HEK293 (cell line): ENCODE results near the gene VIPR2.

Experiments used
- REPIN1 ChIP-seq: fragments of 450-650 bp; formaldehyde crosslinking; IDR thresholded peaks from 2 replicates; pipeline ENCODE4 v1.5.1; 2017; ENCODE audit warnings: missing biosample characterization, missing genetic modification characterization, low read depth
- SP2 ChIP-seq: fragments of 450-650 bp; formaldehyde crosslinking; IDR thresholded peaks from 2 replicates; pipeline ENCODE4 v1.5.1; 2016; ENCODE audit warnings: missing biosample characterization, missing genetic modification characterization
- ZBTB7A ChIP-seq: fragments of 450-650 bp; formaldehyde crosslinking; IDR thresholded peaks from 2 replicates; pipeline ENCODE4 v1.5.1; 2016; ENCODE audit warnings: low read depth, missing biosample characterization, missing genetic modification characterization
- ZNF121 ChIP-seq: fragments of 450-650 bp; formaldehyde crosslinking; IDR thresholded peaks from 2 replicates; pipeline ENCODE4 v1.5.1; 2016; ENCODE audit warnings: missing biosample characterization, missing genetic modification characterization
- ZNF324 ChIP-seq: fragments of 450-650 bp; formaldehyde crosslinking; IDR thresholded peaks from 2 replicates; pipeline ENCODE4 v1.5.1; 2016; ENCODE audit warnings: missing biosample characterization, missing genetic modification characterization
- ZNF777 ChIP-seq: fragments of 450-650 bp; formaldehyde crosslinking; IDR thresholded peaks from 2 replicates; pipeline ENCODE4 v1.5.1; 2017; ENCODE audit warnings: missing biosample characterization, missing genetic modification characterization, borderline replicate concordance
- TF ChIP-seq, protein P1 (sequence below): fragments of 450-650 bp; formaldehyde crosslinking; IDR thresholded peaks from 2 replicates; pipeline ENCODE4 v1.5.1; 2016; ENCODE audit warnings: missing biosample characterization, missing genetic modification characterization, low read depth
- TF ChIP-seq, protein P2 (sequence below): fragments of 450-650 bp; formaldehyde crosslinking; IDR thresholded peaks from 2 replicates; pipeline ENCODE4 v1.5.1; 2016; ENCODE audit warnings: missing biosample characterization, missing genetic modification characterization
- TF ChIP-seq, protein P3 (sequence below): fragments of 450-650 bp; formaldehyde crosslinking; IDR thresholded peaks from 2 replicates; pipeline ENCODE4 v1.5.1; 2016; ENCODE audit warnings: missing biosample characterization, missing genetic modification characterization
- TF ChIP-seq, protein P4 (sequence below): fragments of 450-650 bp; formaldehyde crosslinking; IDR thresholded peaks from 2 replicates; pipeline ENCODE4 v1.5.1; 2016; ENCODE audit warnings: missing biosample characterization, missing genetic modification characterization
- TF ChIP-seq, protein P5 (sequence below): fragments of 450-650 bp; formaldehyde crosslinking; IDR thresholded peaks from 2 replicates; pipeline ENCODE4 v1.5.1; 2016; ENCODE audit warnings: missing biosample characterization, missing genetic modification characterization
- TF ChIP-seq, protein P6 (sequence below): fragments of 450-650 bp; formaldehyde crosslinking; IDR thresholded peaks from 2 replicates; pipeline ENCODE4 v1.5.1; 2017; ENCODE audit warnings: missing biosample characterization, missing genetic modification characterization

DNA sequence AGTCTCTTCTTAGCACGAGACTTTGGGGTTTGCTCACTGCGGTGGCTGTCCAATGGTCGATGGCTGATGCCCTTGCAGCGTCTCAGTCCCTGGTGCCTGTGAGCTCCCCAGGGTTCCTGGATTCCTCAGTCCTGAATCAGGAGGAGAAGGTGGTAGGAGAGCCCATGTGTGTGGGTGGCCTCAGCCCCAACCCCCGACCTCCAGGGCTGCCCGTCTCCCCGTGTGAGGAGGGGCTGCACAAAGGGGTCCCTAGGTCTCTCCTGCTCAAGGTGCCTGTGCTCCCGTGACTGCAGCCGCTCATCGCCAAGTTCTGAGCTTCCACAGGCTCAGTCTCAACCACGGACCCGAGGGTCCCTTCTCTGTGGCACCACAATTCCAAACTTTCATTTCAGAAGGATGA is 142.9 kb downstream of the VIPR2 start:
- TF ChIP-seq, protein P1, sequence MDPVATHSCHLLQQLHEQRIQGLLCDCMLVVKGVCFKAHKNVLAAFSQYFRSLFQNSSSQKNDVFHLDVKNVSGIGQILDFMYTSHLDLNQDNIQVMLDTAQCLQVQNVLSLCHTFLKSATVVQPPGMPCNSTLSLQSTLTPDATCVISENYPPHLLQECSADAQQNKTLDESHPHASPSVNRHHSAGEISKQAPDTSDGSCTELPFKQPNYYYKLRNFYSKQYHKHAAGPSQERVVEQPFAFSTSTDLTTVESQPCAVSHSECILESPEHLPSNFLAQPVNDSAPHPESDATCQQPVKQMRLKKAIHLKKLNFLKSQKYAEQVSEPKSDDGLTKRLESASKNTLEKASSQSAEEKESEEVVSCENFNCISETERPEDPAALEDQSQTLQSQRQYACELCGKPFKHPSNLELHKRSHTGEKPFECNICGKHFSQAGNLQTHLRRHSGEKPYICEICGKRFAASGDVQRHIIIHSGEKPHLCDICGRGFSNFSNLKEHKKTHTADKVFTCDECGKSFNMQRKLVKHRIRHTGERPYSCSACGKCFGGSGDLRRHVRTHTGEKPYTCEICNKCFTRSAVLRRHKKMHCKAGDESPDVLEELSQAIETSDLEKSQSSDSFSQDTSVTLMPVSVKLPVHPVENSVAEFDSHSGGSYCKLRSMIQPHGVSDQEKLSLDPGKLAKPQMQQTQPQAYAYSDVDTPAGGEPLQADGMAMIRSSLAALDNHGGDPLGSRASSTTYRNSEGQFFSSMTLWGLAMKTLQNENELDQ (tag by site-specific recombination) = no peak
- no peak for TF ChIP-seq SP2
- no peak for TF ChIP-seq ZBTB7A (tag by site-specific recombination)
- TF ChIP-seq, protein P2, sequence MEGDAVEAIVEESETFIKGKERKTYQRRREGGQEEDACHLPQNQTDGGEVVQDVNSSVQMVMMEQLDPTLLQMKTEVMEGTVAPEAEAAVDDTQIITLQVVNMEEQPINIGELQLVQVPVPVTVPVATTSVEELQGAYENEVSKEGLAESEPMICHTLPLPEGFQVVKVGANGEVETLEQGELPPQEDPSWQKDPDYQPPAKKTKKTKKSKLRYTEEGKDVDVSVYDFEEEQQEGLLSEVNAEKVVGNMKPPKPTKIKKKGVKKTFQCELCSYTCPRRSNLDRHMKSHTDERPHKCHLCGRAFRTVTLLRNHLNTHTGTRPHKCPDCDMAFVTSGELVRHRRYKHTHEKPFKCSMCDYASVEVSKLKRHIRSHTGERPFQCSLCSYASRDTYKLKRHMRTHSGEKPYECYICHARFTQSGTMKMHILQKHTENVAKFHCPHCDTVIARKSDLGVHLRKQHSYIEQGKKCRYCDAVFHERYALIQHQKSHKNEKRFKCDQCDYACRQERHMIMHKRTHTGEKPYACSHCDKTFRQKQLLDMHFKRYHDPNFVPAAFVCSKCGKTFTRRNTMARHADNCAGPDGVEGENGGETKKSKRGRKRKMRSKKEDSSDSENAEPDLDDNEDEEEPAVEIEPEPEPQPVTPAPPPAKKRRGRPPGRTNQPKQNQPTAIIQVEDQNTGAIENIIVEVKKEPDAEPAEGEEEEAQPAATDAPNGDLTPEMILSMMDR (tag by site-specific recombination) = no peak
- TF ChIP-seq, protein P3, sequence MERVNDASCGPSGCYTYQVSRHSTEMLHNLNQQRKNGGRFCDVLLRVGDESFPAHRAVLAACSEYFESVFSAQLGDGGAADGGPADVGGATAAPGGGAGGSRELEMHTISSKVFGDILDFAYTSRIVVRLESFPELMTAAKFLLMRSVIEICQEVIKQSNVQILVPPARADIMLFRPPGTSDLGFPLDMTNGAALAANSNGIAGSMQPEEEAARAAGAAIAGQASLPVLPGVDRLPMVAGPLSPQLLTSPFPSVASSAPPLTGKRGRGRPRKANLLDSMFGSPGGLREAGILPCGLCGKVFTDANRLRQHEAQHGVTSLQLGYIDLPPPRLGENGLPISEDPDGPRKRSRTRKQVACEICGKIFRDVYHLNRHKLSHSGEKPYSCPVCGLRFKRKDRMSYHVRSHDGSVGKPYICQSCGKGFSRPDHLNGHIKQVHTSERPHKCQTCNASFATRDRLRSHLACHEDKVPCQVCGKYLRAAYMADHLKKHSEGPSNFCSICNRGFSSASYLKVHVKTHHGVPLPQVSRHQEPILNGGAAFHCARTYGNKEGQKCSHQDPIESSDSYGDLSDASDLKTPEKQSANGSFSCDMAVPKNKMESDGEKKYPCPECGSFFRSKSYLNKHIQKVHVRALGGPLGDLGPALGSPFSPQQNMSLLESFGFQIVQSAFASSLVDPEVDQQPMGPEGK (tag by site-specific recombination) = no peak
- TF ChIP-seq REPIN1 (tag by site-specific recombination) = no peak
- no peak for TF ChIP-seq ZNF324
- TF ChIP-seq, protein P4, sequence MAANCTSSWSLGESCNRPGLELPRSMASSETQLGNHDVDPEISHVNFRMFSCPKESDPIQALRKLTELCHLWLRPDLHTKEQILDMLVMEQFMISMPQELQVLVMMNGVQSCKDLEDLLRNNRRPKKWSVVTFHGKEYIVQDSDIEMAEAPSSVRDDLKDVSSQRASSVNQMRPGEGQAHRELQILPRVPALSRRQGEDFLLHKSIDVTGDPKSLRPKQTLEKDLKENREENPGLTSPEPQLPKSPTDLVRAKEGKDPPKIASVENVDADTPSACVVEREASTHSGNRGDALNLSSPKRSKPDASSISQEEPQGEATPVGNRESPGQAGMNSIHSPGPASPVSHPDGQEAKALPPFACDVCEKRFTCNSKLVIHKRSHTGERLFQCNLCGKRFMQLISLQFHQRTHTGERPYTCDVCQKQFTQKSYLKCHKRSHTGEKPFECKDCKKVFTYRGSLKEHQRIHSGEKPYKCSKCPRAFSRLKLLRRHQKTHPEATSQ (tag by site-specific recombination) = no peak
- TF ChIP-seq, protein P5, sequence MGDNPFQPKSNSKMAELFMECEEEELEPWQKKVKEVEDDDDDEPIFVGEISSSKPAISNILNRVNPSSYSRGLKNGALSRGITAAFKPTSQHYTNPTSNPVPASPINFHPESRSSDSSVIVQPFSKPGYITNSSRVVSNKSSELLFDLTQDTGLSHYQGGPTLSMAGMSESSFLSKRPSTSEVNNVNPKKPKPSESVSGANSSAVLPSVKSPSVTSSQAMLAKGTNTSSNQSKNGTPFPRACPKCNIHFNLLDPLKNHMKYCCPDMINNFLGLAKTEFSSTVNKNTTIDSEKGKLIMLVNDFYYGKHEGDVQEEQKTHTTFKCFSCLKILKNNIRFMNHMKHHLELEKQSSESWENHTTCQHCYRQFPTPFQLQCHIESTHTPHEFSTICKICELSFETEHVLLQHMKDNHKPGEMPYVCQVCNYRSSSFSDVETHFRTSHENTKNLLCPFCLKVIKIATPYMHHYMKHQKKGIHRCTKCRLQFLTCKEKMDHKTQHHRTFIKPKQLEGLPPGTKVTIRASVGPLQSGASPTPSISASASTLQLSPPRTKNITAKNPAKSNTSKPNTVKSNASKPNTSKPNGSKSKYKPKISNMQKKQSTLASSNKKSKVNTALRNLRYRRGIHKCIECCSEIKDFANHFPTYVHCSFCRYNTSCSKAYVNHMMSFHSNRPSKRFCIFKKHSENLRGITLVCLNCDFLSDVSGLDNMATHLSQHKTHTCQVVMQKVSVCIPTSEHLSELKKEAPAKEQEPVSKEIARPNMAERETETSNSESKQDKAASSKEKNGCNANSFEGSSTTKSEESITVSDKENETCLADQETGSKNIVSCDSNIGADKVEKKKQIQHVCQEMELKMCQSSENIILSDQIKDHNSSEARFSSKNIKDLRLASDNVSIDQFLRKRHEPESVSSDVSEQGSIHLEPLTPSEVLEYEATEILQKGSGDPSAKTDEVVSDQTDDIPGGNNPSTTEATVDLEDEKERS (tag by site-specific recombination) = no peak
- no peak for TF ChIP-seq ZNF121 (tag by site-specific recombination)
- no peak for TF ChIP-seq ZNF777 (tag by site-specific recombination)
- TF ChIP-seq, protein P6, sequence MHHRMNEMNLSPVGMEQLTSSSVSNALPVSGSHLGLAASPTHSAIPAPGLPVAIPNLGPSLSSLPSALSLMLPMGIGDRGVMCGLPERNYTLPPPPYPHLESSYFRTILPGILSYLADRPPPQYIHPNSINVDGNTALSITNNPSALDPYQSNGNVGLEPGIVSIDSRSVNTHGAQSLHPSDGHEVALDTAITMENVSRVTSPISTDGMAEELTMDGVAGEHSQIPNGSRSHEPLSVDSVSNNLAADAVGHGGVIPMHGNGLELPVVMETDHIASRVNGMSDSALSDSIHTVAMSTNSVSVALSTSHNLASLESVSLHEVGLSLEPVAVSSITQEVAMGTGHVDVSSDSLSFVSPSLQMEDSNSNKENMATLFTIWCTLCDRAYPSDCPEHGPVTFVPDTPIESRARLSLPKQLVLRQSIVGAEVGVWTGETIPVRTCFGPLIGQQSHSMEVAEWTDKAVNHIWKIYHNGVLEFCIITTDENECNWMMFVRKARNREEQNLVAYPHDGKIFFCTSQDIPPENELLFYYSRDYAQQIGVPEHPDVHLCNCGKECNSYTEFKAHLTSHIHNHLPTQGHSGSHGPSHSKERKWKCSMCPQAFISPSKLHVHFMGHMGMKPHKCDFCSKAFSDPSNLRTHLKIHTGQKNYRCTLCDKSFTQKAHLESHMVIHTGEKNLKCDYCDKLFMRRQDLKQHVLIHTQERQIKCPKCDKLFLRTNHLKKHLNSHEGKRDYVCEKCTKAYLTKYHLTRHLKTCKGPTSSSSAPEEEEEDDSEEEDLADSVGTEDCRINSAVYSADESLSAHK (tag by site-specific recombination) = no peak
